Measurements from ENCODE around the gene ELFN1.
A peak's percentile ranks its signal among the peaks of the same experiment; 100 is the strongest.

DNA sequence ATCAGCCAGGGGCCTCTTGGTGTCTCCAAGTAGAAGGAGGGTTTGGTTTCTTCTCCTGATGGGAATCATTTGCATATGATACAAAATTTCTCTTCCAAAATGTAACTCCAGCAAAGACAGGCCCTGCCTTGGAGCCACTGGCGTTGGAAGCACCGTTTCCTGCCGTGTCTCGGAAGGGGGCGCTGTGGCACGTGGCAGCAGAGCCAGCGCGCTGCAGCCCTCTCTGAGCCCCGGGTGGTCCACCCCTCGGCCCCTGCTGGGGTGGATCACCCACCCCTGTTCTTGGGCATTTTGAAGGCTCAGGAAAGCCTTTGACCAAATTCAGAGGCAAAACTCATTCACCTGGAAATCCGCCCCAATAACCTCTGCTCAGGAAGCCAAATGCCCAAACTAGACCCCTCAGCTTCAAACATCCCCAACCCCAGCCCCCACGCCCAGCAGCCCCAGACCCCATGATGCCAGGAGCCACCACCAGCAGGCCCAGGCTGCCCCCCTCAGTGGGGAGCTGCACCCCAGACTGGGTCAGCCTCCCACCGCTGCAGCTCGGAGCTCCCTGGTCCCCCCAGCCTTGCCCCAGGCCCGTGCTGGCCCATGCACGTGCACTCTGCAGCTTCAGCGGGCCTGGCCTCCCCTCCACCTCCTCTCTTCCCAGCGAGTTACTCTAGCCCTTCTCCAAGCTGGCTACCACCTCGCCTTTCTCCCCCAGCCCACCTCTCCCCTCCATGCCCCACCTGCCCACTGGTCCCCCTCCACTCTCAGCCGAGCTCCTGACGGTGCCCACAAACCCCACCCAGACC is 29.5 kb upstream of the ELFN1 start:
- TF ChIP-seq, protein P1, sequence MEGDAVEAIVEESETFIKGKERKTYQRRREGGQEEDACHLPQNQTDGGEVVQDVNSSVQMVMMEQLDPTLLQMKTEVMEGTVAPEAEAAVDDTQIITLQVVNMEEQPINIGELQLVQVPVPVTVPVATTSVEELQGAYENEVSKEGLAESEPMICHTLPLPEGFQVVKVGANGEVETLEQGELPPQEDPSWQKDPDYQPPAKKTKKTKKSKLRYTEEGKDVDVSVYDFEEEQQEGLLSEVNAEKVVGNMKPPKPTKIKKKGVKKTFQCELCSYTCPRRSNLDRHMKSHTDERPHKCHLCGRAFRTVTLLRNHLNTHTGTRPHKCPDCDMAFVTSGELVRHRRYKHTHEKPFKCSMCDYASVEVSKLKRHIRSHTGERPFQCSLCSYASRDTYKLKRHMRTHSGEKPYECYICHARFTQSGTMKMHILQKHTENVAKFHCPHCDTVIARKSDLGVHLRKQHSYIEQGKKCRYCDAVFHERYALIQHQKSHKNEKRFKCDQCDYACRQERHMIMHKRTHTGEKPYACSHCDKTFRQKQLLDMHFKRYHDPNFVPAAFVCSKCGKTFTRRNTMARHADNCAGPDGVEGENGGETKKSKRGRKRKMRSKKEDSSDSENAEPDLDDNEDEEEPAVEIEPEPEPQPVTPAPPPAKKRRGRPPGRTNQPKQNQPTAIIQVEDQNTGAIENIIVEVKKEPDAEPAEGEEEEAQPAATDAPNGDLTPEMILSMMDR (IDR thresholded peaks at IDR 0.05) = peak in 1 of 2 donors; percentile 41
- TF ChIP-seq POLR2AphosphoS5 (IDR thresholded peaks at IDR 0.05) = no peak
